HUDEP-2 (cell line): ENCODE measurements around the gene PLAU.
A peak's percentile ranks its signal among the peaks of the same experiment; 100 is the strongest.

ENCODE experiments used
- DNase-seq, 76 experiments: peaks; one replicate each; lab custom pipeline; 2025; ENCODE audit not compliant: unreplicated experiment in 76 of 76; lab: John Stamatoyannopoulos, UW

PLAU gene

DNA sequence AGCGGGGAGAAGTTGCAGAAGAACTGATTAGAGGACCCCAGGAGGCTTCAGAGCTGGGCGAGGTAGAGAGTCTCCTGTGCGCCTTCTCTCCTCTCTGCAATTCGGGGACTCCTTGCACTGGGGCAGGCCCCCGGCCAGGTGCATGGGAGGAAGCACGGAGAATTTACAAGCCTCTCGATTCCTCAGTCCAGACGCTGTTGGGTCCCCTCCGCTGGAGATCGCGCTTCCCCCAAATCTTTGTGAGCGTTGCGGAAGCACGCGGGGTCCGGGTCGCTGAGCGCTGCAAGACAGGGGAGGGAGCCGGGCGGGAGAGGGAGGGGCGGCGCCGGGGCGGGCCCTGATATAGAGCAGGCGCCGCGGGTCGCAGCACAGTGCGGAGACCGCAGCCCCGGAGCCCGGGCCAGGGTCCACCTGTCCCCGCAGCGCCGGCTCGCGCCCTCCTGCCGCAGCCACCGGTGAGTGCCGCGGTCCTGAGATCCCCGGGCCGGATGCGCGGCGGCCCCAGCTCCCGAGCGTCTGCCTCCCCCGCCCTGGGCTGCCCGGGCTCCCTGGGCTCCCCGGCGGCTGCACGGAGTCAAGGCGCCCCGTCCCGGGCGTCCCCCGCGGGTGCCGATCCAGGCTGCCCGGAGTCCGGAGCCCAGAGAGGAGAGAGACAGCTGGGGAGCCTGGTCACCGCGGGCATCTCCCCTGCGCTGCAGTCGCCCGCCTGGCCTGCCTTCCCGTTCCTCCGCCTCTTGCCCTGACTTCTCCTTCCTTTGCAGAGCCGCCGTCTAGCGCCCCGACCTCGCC, at the start of gene PLAU:
PLAU (plus strand) TSS at position 369 of the 789 bp plus-strand sequence. CDS start 424 bp downstream, outside the sequence.
- DNase-seq, result peak in 1 of 76 experiments; percentile 8

DNA sequence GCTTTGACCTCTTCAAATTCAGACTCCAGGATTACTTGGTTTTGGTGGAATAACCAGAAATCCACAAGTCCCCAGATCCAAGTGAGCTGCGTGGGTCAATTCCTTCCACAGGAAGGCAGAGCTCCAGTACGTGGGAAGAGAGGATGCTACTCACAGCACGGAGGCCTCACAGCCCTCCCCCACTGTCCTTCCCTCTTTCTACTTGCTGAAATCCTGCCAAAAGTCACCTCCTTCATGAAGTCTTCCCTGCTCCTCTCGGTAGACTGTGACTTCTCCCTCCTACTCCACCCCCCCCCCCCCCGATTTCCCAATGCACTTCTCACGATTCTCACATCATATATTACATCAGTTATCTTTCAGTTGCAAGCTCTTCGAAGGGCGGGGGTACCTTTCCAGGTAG, 48.9 kb upstream of the PLAU start:
- DNase-seq, result no peak

DNA sequence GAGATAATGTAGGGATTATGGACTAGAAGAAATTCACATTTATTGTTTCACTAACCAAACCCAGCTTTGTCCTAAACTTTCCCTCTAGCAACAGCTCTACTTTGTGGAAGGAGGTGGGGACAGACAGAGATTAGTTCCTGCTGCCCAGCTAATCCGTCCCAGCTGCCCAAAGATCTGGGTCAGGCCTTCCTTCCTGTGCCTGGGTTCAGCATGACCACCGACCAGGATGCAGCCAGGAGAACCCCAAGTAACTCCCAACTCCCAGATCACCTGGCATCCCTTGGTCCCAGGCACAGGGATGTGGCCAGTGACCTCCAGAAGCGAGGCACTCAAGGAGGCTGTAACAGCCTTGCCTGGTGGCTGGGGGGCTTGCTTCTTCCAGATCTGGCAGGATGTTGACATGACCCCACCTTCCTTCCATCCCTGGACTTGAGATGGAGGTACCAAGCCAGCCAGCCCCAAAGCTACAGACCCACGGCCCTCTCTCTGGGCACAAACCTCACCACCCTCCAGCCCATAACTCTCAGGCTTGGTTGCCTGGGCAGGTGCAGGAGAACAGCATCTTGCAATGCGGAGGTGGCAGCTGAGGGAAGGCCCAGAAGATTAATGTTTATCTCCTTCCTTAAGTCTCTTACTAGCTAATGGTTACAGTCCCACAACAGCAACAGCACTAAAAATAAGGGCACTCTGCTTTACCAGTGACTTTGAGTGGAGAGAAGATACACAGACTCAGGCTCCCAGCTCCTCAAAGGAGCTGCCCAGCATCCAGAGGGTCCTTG, 47.7 kb upstream of the PLAU start:
- DNase-seq, result no peak

- no peak for DNase-seq
Observed at GRCh38 chr10:73864229-73864628, 46.7 kb upstream of the PLAU start.

- no peak for DNase-seq
Observed at GRCh38 chr10:73865107-73865458, 45.8 kb upstream of the PLAU start.

DNA sequence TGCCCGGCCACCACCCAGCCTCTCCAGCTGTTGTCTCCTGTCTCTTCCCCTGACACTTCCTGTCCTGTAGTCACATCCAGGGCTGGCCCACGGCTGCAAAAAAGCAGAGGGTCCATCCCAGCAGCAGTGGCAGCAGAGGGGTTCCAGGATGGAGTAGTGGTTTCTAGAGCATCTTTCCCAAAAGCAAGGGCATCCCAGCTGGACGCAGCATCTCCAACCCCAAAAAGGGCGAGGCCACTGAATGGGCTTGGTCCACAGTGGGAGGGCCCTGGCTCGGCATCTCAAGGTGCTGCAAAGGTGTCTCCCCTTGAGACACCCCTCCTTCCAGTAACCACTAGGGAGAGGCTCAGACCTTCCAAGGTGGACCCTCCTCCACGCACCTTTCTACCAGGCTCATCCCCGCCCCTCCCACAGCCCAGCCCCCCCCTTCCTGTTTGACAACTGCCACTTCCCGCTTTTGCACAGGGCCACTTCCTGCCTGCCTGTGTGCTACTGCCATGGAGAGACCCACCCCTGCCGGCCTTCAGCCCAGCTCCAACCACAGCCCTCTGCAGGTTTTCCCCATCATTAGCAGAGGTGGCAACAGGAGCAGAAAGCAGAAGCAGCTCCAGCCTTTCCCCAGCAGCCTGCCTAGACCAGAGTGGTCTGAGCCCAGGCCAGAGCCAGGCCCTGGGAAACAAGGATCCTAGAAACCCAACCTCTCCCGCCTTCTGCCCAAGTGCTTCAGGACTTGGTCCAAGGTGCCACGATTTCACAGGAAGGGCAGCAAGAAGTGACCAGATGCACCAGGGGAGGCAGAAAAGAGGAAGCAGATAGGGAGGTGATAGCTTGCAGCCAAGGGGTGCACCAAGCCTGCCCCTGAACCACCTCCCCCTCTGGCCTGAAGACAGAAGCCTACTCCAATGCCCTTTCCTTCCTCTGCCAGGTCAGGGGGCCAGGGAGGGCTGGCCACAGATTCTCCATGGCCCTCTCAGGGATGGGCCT, 45.2 kb upstream of the PLAU start:
- DNase-seq, result no peak

- DNase-seq, result no peak
Observed at GRCh38 chr10:73866621-73867020, 44.3 kb upstream of the PLAU start.

GRCh38 chr10:73867126-73867807, 43.7 kb upstream of the PLAU start:
- no peak for DNase-seq

- no peak for DNase-seq
Observed at GRCh38 chr10:73867871-73868631, 42.9 kb upstream of the PLAU start.

DNA sequence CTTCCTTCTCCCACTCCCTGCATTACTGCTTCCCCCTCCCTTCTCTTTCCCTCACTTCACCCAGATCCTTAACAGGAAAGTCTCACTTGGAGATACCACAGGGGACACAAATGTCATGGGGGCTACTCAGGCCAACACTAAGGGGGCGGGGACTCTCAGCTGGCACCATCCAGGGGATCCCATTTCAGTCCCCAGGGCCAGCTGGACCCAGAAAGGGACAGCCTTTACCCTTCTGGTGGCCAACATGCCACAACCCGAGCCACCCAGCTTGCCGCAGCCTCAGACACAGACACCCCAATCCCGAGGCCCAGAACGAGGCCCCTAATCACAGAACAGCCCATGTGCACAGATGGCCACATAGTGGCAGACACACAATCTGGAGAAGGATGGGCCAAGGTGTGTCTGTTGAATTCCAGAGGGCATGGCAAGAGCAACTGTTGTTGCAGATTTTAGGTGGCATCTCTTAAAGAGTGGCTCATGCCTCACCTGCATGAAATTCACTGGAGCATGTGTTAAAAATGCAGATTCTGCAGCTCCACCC, 42.2 kb upstream of the PLAU start:
- DNase-seq, result no peak

DNA sequence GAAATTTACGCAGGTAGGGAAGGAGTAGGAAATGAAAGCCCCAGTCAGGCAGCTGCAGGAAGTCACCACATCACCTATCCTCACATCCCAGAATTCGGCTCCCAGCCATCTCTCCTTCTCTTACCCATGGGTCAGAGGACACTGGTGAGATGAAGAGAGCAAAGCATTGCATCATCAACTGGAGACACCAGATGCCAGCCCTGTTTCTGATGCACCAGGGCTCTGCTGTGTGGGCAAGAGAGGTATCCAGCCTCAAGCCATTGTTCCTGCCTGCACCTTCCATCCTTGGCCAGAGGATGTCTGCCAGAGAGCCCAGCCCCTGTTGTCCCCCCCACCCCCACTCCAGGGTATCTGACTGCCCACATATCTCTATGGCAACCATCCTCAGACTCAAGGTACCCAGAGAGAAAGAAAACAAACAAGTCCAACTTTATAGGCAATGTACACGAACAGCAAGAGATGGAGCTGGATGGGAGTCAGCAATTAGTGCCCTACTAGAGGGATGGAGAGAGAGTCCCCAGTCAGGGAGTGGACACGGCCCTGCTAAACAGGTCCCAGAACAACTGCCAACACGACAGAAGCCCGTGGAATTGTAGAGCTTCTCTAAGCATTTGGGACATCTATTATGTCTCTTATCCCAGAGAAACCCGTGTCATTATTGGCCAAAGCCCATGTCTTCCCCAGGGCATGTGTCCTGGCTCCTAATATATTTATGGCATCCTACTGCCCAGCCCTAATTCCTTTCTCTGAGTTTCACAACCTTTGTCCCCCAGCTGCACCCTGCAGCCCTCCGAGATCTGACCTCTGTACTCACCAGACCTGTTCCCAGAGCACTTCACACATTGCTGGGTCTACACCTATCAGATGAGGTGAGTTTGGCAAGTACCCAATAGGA, 39.4 kb upstream of the PLAU start:
- no peak for DNase-seq

GRCh38 chr10:73872190-73872710, 38.7 kb upstream of the PLAU start:
- DNase-seq, result no peak

DNA sequence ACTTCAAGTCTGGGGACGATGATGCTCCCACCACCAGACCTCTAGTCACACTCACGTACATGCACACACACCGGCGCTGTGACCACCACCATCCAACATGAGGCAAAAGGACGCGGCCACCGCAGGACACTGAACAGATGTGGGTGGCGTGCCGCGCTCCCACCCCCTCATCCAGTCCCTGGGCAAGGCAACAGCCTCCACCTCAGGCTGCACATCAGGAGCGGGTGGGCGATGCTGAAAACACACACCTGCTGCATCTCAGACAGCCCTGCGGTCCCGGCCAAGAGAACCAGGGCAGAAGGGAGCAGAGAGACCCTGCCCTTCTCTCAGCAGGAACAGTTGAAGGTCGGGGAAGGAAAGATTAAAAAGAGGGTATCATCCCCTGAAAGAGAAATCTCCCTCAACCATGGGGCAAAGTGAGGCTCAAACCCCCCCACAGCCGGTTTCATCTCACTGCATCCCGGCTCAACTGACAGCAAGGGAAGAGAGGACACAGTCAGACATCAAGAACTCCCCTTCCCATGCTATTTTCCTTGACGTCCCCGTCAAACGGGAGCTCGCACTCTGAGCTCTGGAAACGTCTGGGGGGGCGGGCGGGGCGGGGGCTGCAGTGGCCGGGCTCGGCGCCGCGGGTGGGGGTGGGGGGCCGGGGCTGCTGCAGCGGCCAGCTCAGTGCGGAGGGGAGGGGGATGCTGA, 37.6 kb upstream of the PLAU start:
- no peak for DNase-seq

- no peak for DNase-seq
Observed at GRCh38 chr10:73873838-73874215, 37.1 kb upstream of the PLAU start.

DNA sequence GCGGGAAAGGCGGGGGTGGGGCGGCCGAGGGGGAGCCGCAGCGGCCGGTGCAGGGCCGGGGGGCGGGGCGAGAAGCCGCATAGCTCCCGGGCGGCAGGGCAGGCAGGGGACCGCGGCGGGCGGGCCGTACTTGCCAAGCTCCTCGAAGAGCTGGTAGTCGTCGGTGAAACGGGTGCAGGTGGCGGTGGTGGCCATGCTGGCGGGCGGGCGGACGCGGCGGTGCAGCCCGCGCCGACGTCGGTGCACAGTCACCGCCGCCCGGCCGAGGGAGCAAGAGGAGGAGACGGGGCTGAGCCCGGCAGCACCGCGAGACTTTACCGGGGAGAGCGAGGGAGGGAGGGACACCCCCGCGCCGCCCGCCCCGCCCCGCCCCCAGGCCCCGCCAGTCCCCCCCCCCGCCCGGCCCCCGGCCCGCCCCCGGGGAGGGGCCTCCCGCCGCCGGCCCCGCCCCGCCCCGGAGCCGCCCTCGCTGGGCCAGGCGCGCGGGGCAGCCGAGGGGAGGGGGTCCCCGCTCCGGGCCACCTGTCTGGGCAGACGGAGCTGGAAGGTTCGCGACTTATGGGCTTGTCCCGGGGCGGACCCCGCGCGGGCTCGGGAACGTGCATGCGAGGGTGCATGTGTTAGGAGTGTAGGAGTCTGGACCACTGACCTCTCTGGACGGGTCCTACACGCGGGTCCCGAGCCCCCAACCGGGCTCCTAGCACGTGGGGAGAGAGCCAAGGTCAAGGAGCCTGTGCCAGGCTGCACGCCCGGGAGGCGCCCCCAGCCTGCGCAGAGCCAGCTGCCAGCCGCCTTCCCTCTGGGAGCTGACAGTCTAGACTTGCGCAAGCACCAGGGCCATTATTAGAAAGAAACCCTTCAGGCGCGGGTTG, 36.4 kb upstream of the PLAU start, which contains the start of gene CAMK2G:
CAMK2G (minus strand) TSS at position 289 of the 872 bp plus-strand sequence; CDS start at position 195, 94 bp downstream.
- DNase-seq, result peak in 73 of 76 experiments; percentile 11 to 83 (median 67)

DNA sequence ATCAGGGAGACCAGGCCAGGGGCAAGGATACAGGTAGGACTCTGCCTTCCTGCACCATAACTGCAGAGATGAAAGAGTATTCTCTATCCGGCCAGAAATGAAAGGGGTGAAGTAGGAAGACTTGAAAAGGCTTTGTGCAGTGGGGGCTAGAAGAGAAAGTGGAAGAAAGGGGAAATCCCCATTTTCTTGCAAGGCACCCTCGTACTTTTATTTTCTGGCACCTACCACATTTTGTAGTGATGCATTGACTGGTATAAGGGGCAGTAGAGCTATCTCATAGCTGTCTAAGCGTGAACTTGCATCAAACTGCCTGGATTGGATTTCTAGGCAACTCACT, 35.8 kb upstream of the PLAU start:
- no peak for DNase-seq

- DNase-seq, result no peak
Observed at GRCh38 chr10:73876157-73876556, 34.8 kb upstream of the PLAU start.
